Neural progenitor cell (in vitro differentiated cells): Measurements from ENCODE around the gene GID4. TPM values are rescaled to one million over a fixed set of nuclear protein-coding genes. Genes with fewer than 3 reads are reported as not detected.

ENCODE experiments used
- DNase-seq: peaks from one replicate; pipeline ENCODE4 v3.0.0-alpha.2; 2016; ENCODE audit warnings: low spot score
- H2AFZ ChIP-seq: fragments of 200-600 bp; sonication (generic); replicated peaks from 2 replicates; pipeline ENCODE4 v1.6.1; 2016; ENCODE audit warnings: antibody characterized with exemption
- H3F3A ChIP-seq: fragments of 200-600 bp; sonication (generic); 2 replicates; pipeline ENCODE4 v1.6.1; 2016; ENCODE audit warnings: antibody characterized with exemption, low read depth
- H3K27ac ChIP-seq: fragments of 200-600 bp; sonication (generic); 2 replicates; pipeline ENCODE4 v1.5.1; 2016; ENCODE audit warnings: mild to moderate bottlenecking
- H3K27me3 ChIP-seq: fragments of 200-600 bp; sonication (generic); 2 replicates; pipeline ENCODE4 v1.6.1; 2016; ENCODE audit warnings: mild to moderate bottlenecking, moderate library complexity
- H3K36me3 ChIP-seq: fragments of 200-600 bp; sonication (generic); 2 replicates; pipeline ENCODE4 v1.5.1; 2016
- H3K4me1 ChIP-seq: fragments of 200-600 bp; sonication (generic); 2 replicates; pipeline ENCODE4 v1.6.1; 2016; ENCODE audit warnings: mixed run types
- H3K4me2 ChIP-seq: fragments of 200-600 bp; sonication (generic); 2 replicates; pipeline ENCODE4 v1.6.1; 2016
- H3K4me3 ChIP-seq: fragments of 200-600 bp; sonication (generic); 2 replicates; pipeline ENCODE4 v1.5.1; 2016
- H3K79me2 ChIP-seq: fragments of 200-600 bp; sonication (generic); 2 replicates; pipeline ENCODE4 v1.6.1; 2016; ENCODE audit warnings: low read depth
- H3K9ac ChIP-seq: fragments of 200-600 bp; sonication (generic); 2 replicates; pipeline ENCODE4 v1.6.1; 2016
- H3K9me3 ChIP-seq: fragments of 200-600 bp; sonication (generic); 2 replicates; pipeline ENCODE4 v1.5.1; 2016; ENCODE audit warnings: low read depth
- H4K20me1 ChIP-seq: fragments of 200-600 bp; sonication (generic); 2 replicates; pipeline ENCODE4 v1.6.1; 2016; ENCODE audit warnings: low read depth
- H3K27ac Mint-ChIP-seq: 3 replicates; pipeline ENCODE4 v1.8.0; 2021; ENCODE audit warnings: mixed read lengths
- H3K27me3 Mint-ChIP-seq: 2 replicates; pipeline ENCODE4 v1.8.0; 2022; ENCODE audit warnings: low read depth, mild to moderate bottlenecking, inconsistent platforms, moderate library complexity, mixed read lengths; ENCODE audit not compliant: insufficient read depth
- H3K36me3 Mint-ChIP-seq: 3 replicates; pipeline ENCODE4 v1.8.0; 2021; ENCODE audit warnings: mixed read lengths
- H3K4me1 Mint-ChIP-seq: 3 replicates; pipeline ENCODE4 v1.8.0; 2021; ENCODE audit warnings: mixed read lengths
- H3K4me3 Mint-ChIP-seq: 3 replicates; pipeline ENCODE4 v1.8.0; 2021; ENCODE audit warnings: mild to moderate bottlenecking, moderate library complexity, mixed read lengths
- H3K9me3 Mint-ChIP-seq: 3 replicates; pipeline ENCODE4 v1.8.0; 2020; ENCODE audit warnings: mixed read lengths
- CTCF ChIP-seq: fragments of 200-600 bp; sonication (generic); IDR thresholded peaks from 2 replicates; pipeline ENCODE4 v1.5.1; 2017; ENCODE audit warnings: antibody characterized with exemption, mild to moderate bottlenecking
- EZH2 ChIP-seq: fragments of 200-600 bp; sonication (generic); IDR thresholded peaks from 2 replicates; pipeline ENCODE4 v1.6.1; 2017; ENCODE audit warnings: antibody characterized with exemption, mild to moderate bottlenecking, moderate library complexity
- EZH2phosphoT487 ChIP-seq: fragments of 200-600 bp; sonication (generic); IDR thresholded peaks from 2 replicates; pipeline ENCODE4 v1.6.1; 2017; ENCODE audit warnings: antibody characterized with exemption
- total RNA-seq: library from RNA; depleted of rRNA; stranded (reverse); fragments of >200 nt; gene quantifications from 2 replicates; pipeline ENCODE4 v1.2.3, GENCODE V29; 2015; ENCODE audit warnings: low replicate concordance

GID4 gene
- total RNA-seq, 1 donor from 2014 or later: 10.6 TPM

GRCh38 chr17:18005496-18005895 lies 33.7 kb upstream of the GID4 start:
- H4K20me1 ChIP-seq: no peaks in the 10 kb centered on the region
- no peak overlapping the region for H3K4me3 ChIP-seq
- no peak overlapping the region for H3K27ac ChIP-seq
- peak overlapping the region; percentile 57 for H3K27ac Mint-ChIP-seq
- H3K79me2 ChIP-seq: no peaks in the 10 kb centered on the region
- H3K27me3 Mint-ChIP-seq: peaks cover 2% of the 10 kb centered on the region
- no peak overlapping the region for H2AFZ ChIP-seq
- H3K4me2 ChIP-seq: no peak overlapping the region
- no peak overlapping the region for H3K9ac ChIP-seq
- peaks cover 3% of the 10 kb centered on the region for H3K36me3 Mint-ChIP-seq
- H3K4me3 Mint-ChIP-seq: no peak overlapping the region
- peaks cover 2% of the 10 kb centered on the region for H3K9me3 Mint-ChIP-seq
- TF ChIP-seq EZH2phosphoT487: no peak
- TF ChIP-seq EZH2: no peak
- no peak for TF ChIP-seq CTCF
- no peak for DNase-seq
- no peaks in the 10 kb centered on the region for H3F3A ChIP-seq
- peaks cover 6% of the 10 kb centered on the region for H3K4me1 Mint-ChIP-seq
- H3K27me3 ChIP-seq: no peaks in the 10 kb centered on the region
- H3K4me1 ChIP-seq: no peaks in the 10 kb centered on the region
- no peaks in the 10 kb centered on the region for H3K36me3 ChIP-seq
- H3K9me3 ChIP-seq: no peaks in the 10 kb centered on the region

- Mint-ChIP-seq H3K4me1 (peaks cover 6% of the 10 kb centered on the region), H3K9me3 (peaks cover 2% of the 10 kb centered on the region), H3K4me3 (no peak overlapping the region), H3K27ac (no peak overlapping the region), H3K36me3 (peaks cover 5% of the 10 kb centered on the region), H3K27me3 (no peaks in the 10 kb centered on the region)
- no peaks in the 10 kb centered on the region for H4K20me1 ChIP-seq
- H3K9ac ChIP-seq: no peak overlapping the region
- no peaks in the 10 kb centered on the region for H3K4me1 ChIP-seq
- no peak overlapping the region for H3K27ac ChIP-seq
- no peak overlapping the region for H3K4me3 ChIP-seq
- TF ChIP-seq EZH2 (no peak), EZH2phosphoT487 (no peak), CTCF (no peak)
- H2AFZ ChIP-seq: no peak overlapping the region
- H3K27me3 ChIP-seq: no peaks in the 10 kb centered on the region
- no peaks in the 10 kb centered on the region for H3K9me3 ChIP-seq
- peak; percentile 46 for DNase-seq
- H3K36me3 ChIP-seq: no peaks in the 10 kb centered on the region
- H3K4me2 ChIP-seq: no peak overlapping the region
- H3K79me2 ChIP-seq: no peaks in the 10 kb centered on the region
- no peaks in the 10 kb centered on the region for H3F3A ChIP-seq
Observed at GRCh38 chr17:18006495-18007239, 32.5 kb upstream of the GID4 start.

- Mint-ChIP-seq H3K9me3 (peaks cover 2% of the 10 kb centered on the region), H3K27me3 (no peaks in the 10 kb centered on the region), H3K4me3 (no peak overlapping the region), H3K36me3 (peaks cover 5% of the 10 kb centered on the region), H3K4me1 (peaks cover 6% of the 10 kb centered on the region), H3K27ac (peak overlapping the region; percentile 79)
- H3K36me3 ChIP-seq: no peaks in the 10 kb centered on the region
- no peaks in the 10 kb centered on the region for H3K4me1 ChIP-seq
- H3K27ac ChIP-seq: no peak overlapping the region
- TF ChIP-seq EZH2 (no peak), EZH2phosphoT487 (no peak), CTCF (no peak)
- no peaks in the 10 kb centered on the region for H3F3A ChIP-seq
- no peaks in the 10 kb centered on the region for H3K27me3 ChIP-seq
- H3K4me2 ChIP-seq: no peak overlapping the region
- H2AFZ ChIP-seq: no peak overlapping the region
- H3K4me3 ChIP-seq: no peak overlapping the region
- no peaks in the 10 kb centered on the region for H3K79me2 ChIP-seq
- H3K9ac ChIP-seq: no peak overlapping the region
- H4K20me1 ChIP-seq: no peaks in the 10 kb centered on the region
- no peak for DNase-seq
- H3K9me3 ChIP-seq: no peaks in the 10 kb centered on the region
Observed at GRCh38 chr17:18008496-18009268, 30.5 kb upstream of the GID4 start.
